ENCODE measurements around the gene SLC2A6.

DNA sequence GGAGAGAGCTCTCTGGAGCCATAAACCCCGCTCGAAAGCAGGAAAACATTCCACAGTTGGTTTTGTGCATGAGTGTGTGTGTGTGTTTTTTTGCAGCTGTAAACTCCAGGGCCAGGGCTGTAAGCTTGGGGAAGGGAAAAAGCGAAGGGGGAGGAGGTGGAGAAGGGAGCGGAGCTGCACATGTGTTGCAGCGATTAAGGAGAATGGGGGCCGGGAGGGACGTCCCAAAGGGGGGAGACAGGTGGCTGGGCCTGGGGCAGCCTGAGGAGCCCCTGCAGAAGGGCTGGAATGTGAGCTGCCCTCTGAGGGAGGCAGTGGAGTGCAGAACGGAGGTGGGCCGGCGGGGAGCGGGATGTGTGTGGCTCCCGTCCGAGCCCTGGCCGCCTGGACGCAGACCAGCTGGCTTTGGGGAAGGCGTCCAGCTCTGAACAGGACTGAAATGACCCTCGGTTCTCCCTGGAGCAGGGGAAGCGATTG is 48.6 kb upstream of the SLC2A6 start:
- TF ChIP-seq POLR2AphosphoS5 (IDR thresholded peaks at IDR 0.05), result no peak
- TF ChIP-seq, protein P1, sequence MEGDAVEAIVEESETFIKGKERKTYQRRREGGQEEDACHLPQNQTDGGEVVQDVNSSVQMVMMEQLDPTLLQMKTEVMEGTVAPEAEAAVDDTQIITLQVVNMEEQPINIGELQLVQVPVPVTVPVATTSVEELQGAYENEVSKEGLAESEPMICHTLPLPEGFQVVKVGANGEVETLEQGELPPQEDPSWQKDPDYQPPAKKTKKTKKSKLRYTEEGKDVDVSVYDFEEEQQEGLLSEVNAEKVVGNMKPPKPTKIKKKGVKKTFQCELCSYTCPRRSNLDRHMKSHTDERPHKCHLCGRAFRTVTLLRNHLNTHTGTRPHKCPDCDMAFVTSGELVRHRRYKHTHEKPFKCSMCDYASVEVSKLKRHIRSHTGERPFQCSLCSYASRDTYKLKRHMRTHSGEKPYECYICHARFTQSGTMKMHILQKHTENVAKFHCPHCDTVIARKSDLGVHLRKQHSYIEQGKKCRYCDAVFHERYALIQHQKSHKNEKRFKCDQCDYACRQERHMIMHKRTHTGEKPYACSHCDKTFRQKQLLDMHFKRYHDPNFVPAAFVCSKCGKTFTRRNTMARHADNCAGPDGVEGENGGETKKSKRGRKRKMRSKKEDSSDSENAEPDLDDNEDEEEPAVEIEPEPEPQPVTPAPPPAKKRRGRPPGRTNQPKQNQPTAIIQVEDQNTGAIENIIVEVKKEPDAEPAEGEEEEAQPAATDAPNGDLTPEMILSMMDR (IDR thresholded peaks at IDR 0.05), result no peak

Measured in breast epithelium (tissue), 3 donors.